GM21737 (cell line): ENCODE data around the gene AP1M1.
A peak's percentile ranks its signal among the peaks of the same experiment; 100 is the strongest.

Source experiments
- ATAC-seq: cut with Tn5 transposase; IDR thresholded peaks from one replicate; pipeline ENCODE4 v1.9.1; 2021; ENCODE audit warnings: mild to moderate bottlenecking, moderate library complexity; ENCODE audit not compliant: unreplicated experiment

Gene AP1M1

DNA sequence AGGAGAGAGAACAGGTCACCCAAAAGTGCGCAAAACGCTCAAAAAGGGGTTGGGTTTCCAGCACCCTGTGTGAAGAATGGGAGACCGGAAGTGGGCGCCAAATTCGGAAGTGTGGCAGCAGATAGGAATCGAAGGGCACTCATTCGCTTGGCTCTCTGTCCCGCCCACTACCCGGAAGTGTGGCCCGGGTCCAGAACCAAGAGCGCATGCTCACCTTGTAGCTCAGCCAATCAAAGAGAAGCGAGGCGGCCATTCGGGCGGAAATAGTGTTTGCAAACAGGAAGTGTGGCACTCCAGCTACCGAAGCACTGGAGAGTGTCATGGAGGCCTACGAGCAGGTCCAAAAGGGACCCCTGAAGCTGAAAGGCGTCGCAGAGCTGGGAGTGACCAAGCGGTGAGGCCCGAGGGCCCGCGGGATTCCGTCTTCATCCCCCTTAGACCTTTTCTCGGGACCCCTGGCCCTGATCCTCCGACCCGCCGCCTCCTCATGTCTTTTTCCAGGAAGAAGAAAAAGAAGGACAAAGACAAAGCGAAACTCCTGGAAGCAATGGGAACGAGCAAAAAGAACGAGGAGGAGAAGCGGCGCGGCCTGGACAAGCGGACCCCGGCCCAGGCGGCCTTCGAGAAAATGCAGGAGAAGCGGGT is 12.5 kb upstream of the AP1M1 start, which contains the start of gene FAM32A:
Gene FAM32A, plus strand, starts transcription at position 288 of the 645 bp plus-strand sequence. Its CDS starts 33 bp downstream, at position 321.
- ATAC-seq = peak; percentile 89

DNA sequence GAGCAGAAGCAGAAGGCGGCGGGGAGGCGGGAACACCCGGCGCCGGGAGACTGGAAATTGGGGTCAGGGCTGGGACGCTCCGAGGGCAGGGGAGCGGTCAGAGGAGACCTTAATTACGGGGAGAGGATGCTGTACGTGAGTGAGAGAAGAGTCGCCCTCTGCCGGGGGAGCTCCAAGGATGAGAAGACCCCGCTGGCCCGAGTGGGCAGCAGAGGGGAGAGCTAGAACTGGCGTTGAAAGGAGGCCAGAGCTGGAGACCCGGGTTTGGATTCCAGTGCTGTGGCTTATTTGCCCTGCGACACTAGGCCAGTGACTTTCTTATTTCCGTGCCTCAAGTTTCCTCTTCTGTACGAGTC is 12.0 kb upstream of the AP1M1 start:
- peak; percentile 21 for ATAC-seq

DNA sequence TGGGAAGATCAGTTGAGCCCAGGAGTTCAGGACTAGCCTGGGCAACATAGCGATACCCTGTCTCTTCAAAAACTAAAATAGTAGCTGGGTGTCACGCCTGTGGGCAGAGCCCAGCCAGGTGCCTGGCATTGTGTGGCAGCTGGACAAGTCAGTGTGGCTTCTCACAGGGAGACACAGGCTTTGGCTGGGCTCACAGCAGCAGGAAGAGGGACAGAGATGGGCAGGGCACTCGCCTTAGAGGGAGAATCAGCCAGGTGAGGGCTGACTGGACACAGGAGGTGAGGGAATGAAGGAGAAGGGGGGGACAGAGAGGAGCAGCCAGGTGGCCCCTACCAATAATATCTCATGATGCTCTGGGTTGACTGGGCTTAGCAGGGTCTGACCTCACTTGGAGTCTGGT is 9.2 kb upstream of the AP1M1 start:
- ATAC-seq = no peak

DNA sequence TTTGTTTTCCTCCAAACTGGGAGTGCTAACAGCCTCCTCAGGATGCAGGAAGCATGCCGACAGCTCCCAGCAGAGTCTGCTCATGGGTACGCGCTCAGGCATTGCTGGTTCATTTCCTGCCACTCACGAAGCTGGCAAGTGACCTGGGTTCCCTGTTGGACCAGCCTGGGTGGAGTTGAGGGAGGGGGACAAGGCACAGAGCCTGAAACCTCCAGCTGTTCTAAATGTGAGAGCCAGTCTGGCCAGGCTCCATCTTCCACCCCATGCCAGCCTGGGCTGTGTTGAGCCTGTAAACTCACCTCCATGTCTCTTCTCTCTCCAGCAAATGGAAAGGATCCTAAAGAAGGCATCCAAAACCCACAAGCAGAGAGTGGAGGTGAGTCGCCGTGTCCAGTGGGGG is 7.5 kb upstream of the AP1M1 start:
- no peak for ATAC-seq

DNA sequence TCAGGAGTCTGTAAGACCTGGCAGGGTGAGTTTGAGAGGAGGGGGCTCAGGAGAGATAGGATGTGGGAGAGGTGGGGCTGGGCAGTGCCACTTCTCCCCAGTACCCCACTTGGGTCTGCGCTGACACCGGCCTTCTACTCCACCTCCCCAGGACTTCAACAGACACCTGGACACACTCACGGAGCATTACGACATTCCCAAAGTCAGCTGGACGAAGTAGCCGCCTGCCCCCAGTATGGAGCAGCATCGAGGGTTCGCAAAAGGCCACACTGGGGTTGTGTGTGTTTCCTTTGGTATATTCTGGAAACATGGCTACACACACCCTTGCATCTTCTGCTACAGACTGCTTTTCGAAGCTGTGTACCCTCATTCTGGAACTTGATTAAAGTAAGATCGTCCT is 7.0 kb upstream of the AP1M1 start:
- no peak for ATAC-seq

DNA sequence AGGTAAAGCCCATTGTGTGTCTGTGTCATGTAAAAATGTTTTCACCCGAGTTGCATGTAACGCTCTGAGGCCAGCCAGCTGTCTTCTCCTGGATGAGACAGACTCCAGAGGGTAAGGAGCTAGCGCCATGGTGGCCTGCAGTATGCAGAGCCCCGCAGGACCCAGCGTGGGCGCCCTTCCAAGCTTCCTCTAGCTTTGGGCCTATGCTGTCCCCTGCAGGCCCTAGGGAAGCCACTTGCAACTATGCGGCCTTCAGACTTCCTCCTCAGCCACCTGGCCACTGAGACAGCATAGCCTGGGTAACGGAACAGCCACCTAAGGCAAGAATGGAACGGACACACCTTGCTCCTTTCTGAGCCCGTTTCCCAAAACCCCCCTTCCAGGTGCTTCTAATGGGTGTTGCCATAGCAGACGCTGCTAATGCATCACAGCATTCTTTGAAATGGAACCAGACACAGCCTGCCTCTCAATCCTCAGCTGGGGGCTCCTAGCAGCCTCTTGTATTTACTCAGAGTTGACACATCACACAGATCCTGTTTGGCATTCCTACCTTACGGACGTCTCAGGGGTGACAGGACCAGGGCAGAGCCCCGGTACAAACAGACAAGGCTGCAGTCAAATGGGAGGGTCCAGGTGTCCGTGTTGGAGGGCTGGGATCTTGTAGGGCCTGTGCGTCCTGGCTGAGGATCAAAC is 6.3 kb upstream of the AP1M1 start:
- no peak for ATAC-seq

DNA sequence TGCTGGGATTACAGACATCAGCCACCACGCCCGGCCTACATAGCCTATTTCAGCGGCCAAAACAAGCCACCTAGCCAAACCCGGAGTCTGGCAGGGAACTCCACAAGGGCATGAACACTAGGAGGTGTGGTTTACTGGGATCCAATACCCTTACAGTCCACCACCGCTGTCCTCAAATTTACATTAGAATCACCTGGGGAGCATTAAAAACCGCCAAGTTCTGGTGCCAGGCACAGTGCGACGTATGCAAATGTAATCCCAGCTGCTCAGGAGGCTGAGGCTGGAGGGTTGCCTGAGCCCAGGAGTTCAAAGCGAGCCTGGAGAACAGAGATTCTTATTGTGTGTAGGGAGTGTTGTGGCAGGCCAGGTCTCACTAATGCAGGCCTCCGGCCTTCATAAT is 4.2 kb upstream of the AP1M1 start:
- no peak for ATAC-seq

DNA sequence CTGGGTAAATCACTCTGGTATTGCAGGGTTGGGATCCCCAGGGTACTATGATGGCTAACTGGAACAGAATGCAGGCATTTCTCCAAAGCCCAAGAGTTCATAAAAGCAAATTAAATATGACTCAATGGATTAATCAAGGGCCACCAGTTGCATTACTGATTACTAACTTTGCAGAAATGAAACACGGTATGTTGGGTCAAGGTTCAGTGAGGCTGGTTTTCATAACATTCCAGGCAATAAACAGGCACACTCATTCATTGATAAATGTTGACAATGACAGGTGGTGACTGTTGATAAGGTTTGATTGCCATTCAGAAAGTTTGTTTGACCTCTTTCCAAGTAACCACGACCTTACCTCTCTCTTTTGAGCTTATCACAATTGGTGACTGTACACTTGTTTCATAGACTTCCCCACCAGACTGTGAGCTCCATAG is 506 bp upstream of the AP1M1 start:
- no peak for ATAC-seq

DNA sequence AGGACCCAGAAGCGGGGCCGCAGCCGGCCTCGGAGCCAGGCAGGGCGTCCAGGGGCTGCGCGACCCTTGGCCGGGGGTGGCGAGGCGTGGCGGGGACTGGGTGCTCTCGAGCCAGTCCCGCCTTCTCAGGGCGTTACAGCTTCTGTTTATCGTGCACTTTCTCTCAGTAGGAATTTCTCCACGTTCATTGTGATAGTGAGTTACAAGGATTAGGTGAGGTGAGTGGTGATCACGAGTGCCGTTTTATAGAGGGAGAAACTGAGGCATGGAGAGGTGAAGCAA is 600 bp downstream of the AP1M1 start:
- peak; percentile 6 for ATAC-seq

DNA sequence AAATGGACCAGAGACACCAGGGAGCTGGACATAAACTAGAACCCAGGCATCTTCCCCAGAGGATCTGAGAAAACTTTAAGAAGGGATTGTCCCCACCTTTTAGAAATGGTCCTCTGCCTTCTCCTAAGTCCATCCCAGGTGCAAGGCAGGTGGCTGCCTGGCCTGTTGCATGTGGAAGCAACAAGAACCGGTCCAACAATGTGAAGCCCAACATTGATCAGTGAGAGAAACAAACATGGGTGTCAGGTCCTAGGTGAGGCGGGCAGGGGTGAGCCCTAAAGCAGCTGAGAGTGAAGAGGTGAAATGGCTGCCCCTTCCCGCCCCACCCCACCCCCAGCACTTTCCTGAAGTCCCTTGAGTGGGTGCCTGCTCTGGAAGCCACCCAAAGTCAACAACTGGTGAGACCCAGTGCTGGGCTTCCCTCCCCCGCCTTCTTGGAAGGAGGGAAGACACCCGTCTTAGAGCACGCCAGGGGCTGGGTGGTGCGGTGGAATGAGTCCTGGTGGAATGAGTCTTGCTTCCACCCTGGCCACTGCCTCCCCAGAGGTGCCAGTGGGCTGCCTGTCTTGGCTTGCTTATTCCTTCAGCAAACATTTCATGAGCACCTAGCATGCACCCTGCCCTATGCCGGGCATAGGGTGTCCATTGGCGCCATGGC is 1.7 kb downstream of the AP1M1 start:
- ATAC-seq = no peak

DNA sequence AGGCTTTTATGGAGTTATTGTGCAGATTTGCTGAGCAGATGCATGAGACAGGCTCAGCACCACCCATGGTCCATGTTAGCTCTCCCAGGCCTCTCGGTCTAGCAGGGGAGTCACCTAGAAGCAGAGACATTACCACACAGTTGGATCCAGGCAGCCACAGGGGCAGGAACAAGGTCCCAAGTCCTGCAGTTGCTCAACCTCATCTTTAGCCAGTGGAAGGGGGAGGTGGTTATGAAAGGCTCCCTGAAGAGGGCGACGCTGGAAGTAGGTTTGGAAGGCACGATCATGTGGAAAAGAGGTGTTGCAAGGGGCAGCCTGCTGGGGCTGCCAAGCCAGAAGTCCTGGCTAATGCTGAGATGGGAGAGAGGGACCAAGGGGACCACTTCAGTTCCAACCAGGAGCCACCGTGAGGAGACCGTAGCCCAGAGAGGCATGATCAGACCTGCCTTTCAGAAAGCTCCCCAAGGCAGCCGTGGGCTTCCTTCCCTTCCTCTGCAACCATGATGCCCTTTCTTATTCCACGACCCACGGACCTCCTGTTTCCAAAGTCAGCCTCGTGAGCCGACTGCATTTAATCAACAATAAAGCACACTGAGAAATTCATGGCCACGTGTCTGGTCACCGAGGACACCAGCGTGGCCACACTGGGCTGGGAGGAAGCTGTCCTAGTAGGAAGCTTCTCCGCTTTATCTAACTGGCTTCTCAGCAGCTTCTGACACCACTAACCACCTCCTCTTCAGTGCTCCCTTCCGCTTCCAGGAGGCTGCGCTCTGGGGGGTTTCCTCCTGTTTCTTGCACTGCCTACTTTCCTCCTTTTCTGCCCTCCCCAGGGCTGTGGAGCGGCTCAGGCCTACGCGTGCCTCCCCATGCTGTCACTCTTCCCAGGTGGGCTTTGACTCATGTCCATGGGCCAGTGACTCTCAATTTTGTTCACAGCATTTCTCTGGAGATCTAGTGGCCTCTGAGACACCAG is 2.6 kb downstream of the AP1M1 start:
- ATAC-seq = no peak

DNA sequence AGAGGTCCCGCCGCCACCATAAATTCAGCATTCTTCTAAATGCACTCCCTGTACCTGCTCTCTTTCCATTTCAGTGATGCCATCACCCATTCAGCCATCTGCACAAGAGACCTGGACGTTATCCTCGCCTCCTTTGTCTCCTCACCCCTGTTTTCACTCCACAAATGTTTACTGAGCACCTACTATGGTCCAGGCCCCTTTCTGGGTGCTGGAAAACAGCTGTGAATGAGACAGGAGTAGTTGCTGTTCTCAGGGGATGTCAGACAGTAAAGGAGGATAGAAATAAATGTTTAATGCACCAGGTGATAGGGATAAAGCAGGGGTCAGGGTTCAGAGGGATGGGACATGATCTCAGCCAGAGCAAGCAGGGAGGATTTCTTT is 3.3 kb downstream of the AP1M1 start:
- ATAC-seq = no peak

DNA sequence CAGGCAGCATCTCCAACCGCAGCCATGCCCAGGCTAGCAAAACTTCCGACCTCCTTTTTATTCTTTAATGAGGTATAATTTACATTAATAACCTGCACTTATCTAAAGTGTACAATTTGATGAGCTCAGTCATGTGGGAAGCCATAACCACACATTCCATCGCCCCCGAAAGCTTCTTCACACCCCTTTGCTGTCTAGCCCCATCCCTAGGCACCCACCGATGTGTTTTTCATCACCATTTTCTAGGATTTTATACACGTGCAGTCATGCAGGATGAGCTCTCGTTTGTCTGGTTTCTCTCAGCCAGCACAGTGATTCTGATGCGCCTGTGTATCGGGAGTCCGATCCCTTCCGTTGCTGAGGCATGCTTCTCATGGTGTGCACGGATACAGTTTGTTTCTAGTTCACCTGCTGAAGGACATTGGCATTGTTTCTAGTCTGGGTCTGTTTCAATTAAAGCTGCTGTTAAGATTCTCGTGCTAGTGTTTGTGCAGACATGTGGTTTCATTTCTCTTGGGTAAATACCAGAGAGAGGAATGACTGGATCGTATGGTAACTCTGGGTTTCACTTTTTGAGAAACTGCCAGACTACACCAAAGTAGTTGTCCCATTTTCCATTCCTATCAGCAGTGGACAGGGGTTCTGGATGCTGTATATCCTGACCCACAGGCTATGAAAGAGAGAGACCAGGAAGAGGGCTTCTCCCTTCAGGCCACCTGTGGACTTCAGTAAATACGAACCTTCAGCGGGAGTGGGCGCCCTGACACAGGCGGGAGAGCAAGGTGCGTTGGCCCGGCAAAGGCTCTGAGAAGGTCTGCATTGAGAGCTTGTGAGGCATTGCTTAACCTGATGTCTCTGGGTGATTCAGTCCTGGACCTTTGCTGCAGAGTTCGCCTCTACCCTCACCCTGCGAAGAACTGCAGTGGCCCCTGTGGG is 4.9 kb downstream of the AP1M1 start:
- ATAC-seq = no peak

DNA sequence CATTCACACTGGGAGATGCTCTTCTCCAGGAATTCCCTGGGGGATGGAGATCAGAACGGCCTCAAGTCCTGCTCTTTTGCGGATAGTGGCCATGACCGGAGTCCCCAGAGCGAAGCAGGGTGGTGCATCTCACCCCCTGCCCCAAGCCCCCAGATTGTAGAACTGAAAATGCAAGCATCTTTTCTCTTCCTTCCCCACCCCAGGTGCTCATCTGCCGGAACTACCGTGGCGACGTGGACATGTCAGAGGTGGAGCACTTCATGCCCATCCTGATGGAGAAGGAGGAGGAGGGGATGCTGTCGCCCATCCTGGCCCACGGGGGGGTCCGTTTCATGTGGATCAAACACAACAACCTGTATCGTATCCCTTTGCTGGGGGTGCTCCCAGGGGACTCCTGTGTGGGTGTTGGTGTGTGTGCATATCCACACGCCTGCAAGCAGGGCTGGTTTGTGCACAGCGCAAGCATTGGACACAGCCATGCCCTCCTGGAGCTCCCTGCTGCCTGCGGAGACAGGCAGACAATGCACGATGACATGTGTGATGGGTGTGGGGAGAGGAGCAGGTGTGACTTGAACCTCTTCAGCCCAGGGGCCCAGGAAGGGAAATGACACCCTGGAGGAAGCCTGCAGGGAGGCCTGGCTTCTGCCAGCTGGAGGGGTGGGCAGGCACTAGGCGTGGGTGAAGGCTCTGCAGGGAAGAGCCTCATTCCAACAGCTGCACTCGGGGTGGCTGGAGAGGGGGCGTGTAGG is 5.7 kb downstream of the AP1M1 start:
- ATAC-seq = no peak

DNA sequence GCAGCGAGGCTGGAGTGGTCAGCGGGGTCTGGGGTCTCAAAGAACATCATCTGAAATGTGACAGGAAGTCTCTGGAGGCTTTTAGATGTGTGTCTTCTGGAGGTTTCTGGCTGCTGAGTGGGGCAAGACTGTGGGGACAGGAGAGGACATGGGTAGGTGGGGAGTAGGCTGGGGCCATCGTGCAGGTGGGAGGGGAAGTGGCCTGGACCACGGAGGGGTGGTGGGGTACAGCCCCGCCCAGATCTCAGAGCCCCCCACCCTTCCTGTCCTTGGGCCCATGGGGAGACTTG is 6.2 kb downstream of the AP1M1 start:
- no peak for ATAC-seq

DNA sequence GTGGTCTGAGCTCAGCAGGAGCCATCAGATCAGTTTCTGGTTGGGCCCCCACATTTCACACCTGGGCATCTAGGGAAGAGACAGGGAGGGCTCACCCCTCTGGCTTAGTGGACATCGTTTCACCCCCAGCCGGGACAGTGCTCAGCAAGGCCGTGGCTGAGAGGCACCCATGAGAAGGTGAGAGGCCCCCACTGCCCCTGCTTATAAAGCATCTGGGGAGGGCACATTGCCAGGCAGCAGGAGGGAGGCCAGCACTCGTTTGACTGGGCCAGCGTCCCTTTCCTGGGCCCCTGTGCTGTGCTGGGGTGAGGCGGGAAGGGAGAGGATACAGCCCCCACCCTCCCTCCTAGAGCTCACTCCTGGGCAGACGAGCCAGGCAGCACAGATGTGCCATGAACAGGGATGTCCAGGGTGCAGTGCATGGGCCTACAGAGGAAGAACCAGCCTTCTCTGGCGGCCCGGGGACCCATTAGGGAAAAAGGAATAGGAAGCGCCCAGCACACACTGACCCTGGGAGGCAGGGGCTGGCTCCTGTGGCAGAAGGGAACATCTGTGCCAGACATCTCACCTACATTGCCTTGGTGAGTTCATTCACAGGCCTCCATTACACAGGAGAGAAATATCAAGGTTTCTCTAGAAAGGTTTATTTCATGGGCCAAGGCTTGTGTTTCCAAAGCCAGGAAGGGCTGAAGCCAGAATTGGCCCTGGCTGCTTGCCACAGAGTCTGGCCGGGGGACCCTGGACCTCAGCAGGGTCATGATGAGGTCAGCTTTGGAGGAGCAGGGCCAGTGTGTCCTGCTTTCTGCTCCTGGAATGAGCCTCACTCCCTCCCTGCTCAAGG is 7.7 kb downstream of the AP1M1 start:
- ATAC-seq = no peak

DNA sequence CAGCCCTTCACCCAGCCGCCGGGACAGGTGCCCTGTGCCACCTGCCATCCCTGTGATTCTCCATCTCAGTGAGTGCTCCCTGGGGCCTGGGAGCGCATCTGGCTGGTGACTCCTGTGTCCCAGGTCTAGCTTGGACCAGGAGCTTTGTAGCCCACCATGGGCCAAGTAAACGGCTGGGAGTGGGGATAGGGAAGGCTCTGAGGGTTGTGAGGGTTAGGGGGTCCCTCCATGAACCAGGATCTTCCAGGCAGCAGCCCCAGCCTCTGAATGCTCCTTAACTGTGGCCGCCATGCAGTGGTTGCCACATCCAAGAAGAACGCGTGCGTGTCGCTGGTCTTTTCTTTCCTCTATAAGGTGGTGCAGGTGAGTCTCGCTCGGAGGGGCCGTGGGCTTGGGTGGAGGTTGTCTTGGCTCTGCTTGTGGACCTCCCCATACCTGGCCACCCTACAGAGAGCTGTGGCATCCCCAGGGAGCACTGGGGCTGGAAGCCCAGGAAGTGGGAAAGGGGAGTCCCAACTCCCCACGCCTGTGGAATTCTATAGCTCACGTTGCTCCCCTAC is 8.4 kb downstream of the AP1M1 start:
- ATAC-seq = no peak

DNA sequence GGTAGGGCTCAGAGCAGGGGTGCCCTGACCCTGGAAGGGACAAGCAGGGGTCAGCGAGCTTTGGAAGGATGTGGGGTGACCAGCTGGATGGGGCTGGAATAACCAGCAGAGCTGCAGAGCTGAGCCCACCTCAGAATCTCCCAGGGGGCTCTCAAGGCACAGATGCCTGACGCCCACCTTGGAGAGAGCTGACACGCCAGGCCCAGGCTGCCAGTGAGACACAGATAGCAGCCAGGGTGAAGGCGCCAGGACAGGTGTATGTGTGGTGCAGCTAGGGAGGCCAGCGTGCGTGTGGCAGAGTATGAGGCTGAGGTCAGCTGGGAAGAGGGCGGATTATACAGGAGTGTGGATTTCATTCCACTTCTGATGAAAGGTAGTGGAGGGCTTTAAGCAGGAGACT is 8.9 kb downstream of the AP1M1 start:
- no peak for ATAC-seq

DNA sequence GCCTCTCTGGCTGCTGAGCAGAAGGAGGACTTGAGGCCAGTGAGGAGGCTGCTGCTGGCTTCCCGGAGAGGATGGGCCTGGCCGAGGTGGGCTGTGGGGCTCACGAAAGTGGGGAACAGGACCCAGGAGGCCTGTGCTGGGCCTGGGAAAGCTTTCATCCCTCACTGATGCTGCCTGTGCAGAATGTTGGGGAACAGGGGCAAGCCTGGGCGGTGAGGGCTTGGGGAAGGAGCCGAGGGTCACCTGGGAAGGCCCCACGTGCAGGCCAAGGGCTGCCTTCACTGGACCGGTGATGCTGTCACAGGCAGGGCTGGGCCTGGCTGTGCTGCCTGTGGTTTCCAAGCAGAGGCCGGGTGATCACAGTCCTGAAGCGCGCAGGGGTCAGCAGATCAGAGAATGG is 9.4 kb downstream of the AP1M1 start:
- ATAC-seq = no peak
